ENCODE data around the gene RSPH1.

The RSPH1 gene

DNA sequence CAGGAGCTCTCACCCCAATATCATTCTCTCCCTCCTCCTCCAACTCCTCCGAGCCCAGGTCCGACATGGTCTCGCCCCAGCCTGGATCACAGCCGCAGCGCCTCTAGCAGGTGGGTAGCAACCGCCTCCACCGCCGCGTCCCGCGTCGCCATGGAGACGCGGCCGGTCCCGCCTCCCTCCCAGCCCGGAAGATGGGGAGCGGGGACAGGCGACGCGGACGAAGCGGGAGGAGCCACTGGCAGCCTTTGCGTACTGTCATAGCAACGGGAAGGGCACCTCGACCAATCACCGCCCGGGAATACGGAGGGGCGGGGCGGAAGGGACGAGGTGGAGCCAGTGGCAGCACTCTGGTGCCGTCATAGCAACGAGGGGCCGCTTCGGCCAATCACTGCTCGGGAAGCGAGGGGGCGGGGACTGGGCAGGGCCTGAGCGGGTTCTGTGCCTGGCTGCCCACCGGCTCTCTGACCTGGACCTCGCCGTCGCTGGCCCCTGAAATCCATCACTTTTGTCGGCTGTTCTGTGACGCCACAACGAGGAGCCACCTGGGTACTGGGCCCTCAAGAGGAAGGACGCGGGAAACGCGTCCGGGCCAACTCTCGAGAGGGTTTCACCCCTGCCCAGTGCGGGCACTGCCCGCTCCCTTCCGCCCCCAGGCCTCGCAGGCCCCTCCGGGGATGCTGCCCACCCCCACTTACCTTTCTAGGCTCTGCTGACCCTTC is at the start of gene RSPH1:
TSS of gene RSPH1 (minus strand) at position 105 of the 719 bp plus-strand sequence. CDS start at position 67, 38 bp downstream.
- peak; percentile 99 for DNase-seq (ENCODE audit: low spot score)

DNA sequence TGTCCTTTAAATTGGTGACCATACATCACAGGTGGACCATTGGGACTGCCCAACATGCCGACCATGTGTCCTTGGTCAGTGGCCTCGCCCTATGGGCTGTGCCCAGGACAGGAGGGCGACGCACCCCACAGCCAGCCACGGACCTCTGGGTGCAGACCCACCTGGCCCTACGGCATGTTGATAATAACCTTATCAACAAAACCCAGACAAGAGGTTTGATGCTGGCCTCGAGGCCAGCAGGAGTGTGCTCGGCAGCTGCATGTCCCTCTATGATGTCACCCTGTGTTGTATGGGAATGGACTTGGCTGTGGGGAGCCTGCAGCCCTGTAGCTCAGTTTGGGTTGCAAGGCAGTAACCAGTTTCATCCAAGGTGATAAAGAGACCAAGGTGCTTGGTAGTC is 49.7 kb upstream of the RSPH1 start:
- DNase-seq (ENCODE audit: low spot score): peak; percentile 61

DNA sequence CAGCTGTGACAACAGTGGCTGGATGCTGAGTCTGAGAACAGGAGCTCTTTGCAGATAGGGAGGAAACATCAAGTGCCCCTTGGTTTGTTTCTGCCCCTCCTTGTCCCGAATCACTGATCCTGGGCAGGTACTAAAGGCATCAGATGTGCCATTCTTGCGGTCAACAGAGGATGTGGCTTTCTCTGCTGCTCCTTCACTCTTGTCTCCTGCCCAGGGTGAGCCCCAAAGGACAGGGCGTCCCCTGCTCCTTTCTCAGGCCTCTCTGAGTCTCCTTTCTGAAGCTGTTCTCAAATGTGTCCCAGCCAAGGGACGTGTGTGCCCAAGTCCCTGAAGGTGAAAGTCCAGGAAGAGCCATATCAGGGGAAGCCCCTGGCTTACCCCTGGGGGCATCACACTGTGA is 49.3 kb upstream of the RSPH1 start:
- peak; percentile 42 for DNase-seq (ENCODE audit: low spot score)

DNA sequence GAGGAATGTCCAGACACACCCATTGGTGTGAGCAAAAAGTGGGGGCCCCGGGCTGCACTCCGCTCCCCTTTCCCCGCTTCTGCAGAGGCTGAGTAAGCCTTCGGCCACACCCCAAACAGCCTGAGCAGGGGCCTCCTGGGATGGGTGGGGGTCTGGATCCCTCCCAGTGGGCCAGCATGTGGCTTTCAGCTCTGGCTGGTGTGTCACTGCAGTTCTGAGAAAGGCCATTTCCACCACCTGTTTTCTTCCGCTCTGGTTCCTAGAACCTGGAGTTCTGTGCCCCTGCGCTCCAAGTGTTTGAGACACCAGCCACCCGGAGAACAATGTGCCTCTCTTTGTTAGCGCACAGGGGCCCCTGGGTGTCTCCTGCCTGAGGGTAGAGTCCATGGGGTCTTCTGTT is 48.5 kb upstream of the RSPH1 start:
- peak; percentile 48 for DNase-seq (ENCODE audit: low spot score)

DNA sequence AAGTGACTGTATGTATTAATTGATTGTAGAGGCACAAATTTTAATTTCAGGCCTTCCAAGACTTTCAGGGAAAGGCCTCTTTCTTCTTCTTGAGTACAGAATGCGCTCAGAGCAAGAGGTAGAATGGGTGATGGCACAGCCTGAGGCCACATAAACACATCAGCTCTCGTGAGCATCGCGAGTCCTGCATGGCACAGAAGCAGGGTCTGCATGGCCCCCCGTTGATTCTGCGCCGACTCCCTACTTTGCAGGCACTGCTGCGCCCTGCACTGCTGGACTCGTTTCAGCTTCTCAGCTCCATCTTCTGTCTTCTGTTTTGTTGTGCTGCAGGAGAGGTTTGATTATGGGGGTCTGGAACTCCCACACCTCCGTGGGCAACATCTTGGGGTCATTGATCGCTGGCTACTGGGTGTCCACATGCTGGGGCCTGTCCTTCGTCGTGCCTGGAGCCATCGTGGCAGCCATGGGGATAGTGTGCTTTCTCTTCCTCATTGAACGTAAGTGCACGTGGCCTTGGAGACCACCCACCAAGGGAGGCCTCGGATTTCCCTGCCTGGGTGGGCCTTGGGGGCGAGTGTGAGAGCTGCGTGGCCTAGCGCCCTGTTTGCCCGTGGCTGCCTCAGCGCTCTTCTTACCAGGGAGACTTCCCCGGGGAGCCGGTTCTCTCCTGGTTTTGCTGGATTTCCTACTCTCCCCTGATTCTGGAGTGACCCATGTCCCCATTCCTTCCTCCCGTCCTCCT is 47.3 kb upstream of the RSPH1 start:
- no peak for DNase-seq (ENCODE audit: low spot score)

DNA sequence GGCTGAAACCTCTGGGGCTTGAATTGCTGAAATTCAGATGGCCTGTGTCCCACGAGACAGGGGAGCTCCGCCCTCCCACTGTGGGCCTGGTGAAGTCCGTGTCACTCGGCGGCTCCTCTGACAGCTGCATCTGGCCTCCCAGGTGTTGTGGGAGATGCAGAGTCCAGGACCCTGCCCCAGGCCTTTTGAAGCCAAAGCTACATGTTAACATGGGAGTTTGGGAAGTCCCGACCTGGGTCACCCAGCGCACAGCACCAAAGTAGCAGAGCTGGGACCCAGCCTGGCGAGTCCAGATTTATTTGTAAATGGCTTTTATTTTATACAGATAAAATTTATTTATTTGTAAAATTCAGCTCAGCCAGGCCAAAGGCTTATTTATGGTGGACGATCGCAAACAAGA is 46.6 kb upstream of the RSPH1 start:
- no peak for DNase-seq (ENCODE audit: low spot score)

DNA sequence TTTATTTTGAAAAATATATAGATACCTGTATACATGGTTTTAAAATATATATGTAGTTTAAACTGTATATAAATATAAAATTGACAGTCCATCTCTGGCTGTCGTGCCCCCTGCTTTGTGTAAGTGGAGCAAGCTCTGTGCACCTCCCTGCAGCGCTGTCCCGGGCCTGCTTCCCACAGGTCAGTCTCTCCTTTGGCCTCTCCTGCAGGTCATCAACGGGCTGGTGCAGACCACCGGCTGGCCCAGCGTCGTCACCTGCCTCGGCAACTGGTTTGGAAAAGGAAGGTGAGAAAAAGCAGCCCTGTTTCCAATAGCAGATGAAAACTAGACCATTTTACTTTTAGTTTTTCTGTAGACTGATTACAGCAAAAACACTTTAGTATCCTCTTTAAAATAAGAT is 46.2 kb upstream of the RSPH1 start:
- no peak for DNase-seq (ENCODE audit: low spot score)

DNA sequence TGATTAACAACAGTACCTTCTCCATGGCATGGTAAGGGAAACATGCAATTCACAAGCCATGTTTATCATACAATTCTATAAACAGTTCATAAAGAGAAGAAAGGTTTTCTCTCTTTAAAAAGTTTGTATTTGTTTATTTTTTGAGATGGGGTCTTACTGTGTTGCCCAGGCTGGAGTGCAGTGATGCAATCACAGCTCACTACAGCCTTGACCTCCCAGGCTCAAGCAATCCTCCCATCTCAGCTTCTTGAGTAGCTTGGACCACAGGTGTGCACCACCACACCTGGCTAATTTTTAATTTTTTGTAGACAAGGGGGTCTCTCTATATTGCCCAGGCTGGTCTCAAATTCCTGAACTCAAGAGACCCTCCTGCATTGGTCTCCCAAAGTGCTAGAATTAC is 45.6 kb upstream of the RSPH1 start:
- DNase-seq (ENCODE audit: low spot score): no peak

DNA sequence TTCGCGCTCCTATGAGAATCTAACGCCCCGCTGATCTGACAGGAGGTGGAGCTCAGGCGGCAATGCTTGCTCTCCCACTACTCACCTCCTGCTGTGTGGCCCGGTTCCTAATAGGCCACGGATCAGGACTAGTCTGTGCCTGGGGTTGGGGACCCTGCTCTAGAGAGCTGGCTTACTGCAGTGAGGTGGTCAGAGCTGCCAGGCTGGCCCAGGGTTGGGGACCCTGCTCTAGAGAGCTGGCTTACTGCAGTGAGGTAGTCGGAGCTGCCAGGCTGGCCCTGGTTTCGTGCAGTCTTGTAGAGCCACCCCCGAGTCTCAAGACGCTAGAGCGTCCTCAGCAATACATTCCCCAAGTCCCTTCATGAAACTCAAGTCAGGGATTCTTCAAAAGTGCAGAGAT is 45.1 kb upstream of the RSPH1 start:
- DNase-seq (ENCODE audit: low spot score): no peak

DNA sequence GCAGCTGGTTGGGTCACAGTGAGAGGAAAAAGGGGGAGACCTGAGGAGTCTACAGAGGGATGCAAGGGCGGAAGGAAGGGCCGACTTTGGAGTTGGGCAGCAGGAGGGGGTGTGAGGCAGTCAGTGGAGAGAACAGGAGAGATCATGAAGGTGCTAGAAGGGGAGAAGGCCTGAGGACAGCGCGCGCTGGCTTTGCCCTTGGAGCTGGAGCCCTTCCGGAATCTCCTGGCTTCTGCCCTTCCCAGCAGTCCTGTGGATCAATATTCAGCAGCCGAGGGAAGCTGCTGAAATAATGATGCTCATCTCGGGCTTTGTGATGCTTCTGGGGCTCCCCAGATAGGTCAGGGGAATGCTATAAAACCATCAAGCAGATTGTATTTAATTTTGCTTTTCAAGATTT is 44.4 kb upstream of the RSPH1 start:
- no peak for DNase-seq (ENCODE audit: low spot score)

DNA sequence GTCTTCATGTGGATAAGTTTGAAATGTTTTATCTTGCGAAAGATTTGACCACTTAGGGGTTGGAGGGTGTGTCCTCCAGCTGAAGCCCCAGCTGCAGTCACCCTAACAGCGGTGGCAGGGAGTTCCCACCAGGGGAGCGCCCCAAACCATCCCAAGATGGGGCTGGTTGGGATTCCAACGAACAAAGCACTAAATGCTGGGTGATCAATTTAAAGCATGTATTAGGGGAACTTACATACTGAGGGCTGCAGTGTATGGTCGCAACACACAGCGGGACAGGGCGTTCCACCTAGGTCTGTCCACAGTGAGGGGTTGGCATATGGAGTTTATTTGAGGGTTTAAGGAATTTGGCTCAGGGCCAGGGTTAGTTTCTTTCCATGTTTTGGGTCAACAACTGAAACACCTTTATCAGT is 43.9 kb upstream of the RSPH1 start:
- DNase-seq (ENCODE audit: low spot score): peak; percentile 53

DNA sequence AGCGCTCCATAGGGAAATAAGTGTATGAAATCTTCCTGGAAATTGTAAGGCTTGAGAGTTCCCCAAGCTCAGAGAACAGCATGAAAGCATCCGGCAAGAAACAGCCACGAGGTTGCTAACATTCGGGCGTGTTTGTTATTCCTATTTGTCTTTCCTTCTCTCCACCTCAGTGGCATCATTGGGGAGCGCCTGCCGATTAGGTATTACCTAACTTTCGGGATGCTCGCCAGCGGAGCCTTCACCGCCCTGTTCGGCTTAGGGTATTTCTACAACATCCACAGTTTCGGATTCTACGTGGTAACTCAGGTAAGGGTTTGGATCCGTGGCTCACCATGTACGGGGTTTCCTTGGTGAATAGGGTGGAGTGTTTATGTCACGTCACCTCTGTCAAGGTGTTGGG is 43.3 kb upstream of the RSPH1 start:
- no peak for DNase-seq (ENCODE audit: low spot score)

DNA sequence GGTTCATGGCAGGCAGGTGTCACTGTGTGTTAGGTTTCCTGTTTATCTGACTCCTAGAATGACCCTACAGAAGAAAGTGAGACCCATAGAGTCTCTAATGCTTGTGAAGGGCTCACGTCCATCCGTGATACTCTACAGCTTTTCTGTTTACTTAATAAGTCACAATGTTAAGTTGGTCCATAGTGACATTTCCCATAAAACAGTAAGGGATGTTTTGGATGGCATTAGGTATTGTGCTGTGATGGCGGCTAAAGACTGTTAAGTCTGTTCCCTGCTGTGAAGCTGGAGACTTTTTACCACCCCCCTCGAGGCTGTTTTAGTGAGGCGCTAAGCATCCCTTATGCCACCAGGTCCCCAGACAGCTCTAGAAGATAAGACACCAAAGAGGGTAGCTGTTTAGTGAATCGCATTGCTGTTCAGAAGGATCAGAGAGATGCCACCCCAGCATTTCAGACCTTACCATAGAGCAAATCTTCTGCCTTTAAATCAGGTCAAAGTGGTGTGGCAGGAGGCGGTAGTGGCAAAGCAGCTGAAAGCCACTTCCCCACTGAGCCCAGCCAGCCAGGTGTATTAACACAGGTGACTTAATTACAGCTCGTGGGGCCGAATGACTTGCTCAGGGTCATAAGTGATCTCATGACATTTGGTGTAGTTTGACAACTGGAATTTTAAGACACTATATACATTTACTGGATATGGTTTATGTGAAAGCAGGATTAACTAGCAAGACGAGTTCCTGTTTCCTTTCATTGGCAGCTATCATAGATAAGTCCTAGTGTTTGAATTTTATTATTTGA is 42.7 kb upstream of the RSPH1 start:
- no peak for DNase-seq (ENCODE audit: low spot score)

DNA sequence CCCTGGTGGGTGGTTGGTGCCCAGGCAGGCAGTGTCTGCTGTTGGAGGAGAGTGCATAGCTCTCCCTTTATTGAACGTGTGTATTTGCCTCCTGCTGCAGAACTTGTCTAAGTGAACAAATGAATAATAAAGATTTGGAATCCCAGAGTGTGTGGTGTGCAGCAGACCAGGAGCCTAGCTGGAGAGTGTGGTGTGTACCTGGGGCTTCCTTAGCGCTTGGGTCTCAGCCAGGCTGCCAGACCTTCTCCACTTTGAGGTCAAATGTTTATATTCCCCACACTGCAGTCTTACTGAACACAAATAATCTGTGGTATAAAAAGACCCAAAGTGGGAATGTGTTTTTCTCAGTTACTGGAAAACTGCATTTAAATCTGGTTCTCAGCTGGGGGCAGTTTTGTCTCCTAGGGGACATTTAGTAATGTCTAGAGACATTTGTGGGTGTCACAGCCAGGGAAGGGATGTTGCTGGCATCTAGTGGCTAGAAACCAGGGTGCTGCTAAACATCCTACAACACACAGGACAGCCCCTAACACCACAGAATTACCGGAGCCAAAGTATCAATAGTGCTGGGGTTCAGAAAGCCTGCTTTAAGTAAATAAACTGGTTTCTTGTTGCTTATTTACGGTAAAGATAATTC is 41.2 kb upstream of the RSPH1 start:
- no peak for DNase-seq (ENCODE audit: low spot score)

DNA sequence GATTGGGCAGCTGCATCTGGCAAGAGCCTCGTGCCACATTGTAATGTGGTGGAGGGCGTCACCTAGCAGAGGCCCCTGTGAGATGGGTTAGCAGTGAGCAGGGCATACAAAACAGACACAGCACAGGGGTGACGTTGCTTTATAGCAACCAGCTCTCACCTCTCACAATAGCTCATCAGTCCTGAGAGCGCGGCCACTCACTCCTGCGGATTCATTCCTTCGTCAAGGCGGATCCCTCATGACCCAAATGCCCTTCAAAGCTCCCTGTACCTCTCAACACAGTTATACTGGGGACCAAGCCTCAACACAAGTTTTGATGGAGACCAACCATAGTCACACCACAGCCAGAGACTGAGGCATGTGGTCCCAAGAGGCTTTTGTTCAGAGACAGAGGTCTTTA is 40.6 kb upstream of the RSPH1 start:
- DNase-seq (ENCODE audit: low spot score): no peak

DNA sequence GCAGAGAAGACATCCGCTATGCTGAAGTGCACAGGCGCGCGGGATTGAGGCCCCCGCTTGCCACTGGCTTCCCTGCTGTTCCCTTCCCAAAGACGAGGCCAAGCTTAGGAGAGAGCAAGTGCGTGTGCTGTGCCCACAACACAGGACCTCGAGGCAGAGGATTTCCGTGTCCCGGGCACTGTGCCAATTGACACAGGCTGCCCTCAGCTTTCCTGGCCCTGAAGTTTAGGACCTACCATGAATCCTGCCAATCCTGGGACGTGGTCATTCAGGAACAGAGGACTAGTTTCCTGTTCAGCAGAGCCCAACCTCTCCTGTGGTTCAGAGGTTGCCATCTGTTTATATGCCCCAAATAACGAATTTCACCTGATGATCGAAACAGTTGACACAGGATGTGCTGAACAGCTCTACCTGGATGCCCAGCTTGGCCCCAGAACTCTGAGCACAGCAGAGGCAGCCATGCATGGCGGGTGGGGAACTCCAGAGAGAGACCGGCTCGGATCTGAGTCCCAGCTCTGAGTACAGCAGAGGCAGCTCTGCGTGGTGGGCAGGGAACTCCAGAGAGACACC is 39.7 kb upstream of the RSPH1 start:
- no peak for DNase-seq (ENCODE audit: low spot score)

DNA sequence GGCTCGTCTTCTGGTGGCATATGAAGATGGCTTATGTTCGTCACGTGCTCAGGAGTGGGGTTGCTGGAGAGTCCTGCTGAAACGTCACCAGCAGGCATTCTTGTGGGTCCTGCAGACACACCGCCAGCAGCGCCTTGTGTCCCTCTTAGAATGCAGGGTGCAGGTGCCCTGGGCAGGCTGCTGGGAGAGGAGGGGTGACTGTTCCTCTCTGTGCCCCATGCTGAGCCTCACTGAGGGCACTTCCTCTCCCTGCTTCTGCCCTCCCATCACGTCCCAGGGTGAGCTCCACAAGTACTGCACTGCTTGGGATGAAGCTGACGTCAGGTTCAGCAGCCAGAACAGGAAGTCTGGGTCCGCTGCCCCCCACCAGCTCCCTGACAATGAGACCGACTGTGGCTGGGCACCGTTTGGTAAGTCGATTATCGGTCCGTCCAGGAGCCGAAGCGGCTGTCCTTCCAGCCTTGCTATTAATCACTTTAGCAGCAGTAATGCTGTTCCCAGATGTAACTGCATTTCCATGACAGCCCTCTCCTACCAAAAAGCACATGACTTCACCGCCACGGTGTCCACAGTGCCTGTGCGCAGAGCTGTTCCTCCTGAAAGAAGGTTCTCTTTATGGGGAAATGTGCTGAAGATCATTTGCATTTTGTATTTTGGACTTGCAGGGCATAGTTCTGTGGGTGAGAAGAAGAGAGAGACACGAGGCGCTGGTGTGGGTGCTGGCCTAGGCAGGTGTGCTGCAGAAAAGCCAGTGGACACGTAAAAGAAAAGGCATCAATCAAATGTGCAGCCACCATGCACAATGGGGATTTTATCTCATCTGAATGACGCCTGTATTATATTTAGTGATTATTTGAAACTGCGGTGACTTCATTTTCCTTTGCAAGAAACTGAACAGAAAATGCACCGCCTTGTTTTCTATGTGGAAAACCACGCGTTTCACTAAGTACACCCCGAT is 38.7 kb upstream of the RSPH1 start:
- no peak for DNase-seq (ENCODE audit: low spot score)

DNA sequence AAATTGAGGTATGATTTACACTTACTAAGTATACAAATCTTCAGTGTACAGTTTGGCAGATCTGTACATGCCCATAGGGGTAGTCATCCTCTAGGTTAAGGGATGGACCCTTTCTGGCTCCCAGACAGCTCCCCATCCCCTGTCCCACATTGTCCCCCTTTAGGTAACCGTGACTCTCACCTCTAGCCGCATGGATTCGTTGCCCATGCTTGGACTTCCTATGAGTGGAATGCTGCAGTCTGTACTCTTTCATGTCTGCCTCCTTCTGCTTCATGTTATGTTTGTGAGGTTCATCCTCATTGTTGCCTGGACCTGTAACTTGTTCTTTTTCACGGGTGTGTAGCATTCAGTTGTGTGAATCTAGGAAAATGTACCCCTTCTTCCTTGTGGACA is 37.9 kb upstream of the RSPH1 start:
- DNase-seq (ENCODE audit: low spot score): no peak

DNA sequence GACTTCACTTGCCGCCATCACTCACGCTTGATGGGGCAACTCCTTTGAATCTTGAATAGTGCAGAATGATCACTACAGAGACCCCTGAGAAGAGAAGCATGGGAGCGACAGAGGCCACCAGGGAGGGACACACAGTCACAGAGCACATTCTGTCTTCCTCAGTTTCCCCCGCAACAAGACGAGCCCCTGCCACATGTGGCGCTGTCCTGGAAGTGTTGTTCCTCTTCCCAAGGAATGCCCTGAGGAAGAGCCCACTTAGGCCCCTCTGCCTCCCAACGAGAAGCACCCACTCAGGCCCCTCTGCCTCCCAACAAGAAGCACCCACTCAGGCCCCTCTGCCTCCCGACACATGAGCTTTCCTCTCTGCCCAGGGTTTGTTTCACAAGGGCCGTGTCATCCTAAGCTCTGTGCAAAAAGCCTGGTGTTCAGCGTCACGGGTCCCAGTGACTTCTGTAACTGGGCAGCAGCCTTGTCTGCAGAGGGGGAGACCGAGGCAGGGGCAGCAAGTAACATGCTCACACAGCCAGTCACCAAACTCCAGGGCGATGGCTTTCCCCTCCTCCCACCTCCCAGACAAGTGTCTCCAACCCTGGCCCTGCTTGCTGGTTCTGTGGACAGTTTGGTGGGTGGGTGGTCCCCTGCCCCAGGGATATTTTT is 37.4 kb upstream of the RSPH1 start:
- DNase-seq (ENCODE audit: low spot score): no peak

DNA sequence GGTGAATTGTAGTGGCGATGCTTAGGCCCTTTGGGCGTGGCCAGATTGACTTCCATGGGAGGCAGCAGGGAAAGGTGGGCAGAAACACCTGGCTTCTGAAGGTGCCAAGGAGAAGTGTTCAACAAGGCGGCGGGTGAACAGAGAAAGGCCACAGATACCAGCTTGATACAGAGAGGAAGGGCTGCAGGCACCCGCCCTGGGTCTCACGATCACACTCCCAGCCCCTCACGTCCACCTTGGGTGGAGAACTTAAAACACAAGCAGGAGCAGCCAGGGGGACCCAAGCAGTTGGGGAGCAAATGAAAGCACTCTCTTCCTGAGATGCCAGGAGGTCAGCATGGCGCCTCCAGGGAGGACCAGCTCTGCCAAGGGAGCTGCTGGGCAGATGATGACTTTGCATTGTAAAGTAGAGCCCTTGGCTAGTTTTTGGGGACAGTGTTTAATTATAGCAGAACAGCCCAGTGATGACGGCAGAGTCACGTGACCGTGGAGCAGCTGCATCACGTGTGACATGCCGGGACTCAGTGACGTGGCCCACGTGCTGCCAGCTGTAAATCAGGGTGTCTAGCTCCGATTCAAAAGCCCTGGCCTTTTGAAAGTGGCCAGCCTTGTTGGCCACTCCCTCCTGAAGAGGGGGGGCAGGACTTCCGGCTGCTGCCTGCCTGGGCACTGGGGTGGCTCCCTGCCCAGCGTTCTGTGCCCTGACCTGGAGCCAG is 36.6 kb upstream of the RSPH1 start:
- DNase-seq (ENCODE audit: low spot score): no peak

All from hematopoietic multipotent progenitor cell treated with erythropoietin and hydrocortisone succinate and interleukin-3 and kit ligand, for 15 days (in vitro differentiated cells).